BE2C (cell line): Measurements from ENCODE around the gene PRIMPOL.

Experiments
- DNase-seq: peaks from one replicate; pipeline ENCODE4 v3.0.0-alpha.2; 2020
- H3K27me3 ChIP-seq: fragments of 250-450 bp; sonication (Bioruptor Pico); 2 replicates; pipeline ENCODE4 v1.5.1; 2020; ENCODE audit warnings: mild to moderate bottlenecking
- H3K36me3 ChIP-seq: fragments of 250-450 bp; sonication (Bioruptor Pico); 2 replicates; pipeline ENCODE4 v1.5.1; 2020; ENCODE audit warnings: mild to moderate bottlenecking
- H3K4me1 ChIP-seq: fragments of 250-450 bp; sonication (Bioruptor Pico); 2 replicates; pipeline ENCODE4 v1.5.1; 2020
- H3K4me3 ChIP-seq: 2 replicates; pipeline ENCODE4 v1.5.1; 2011; ENCODE audit warnings: low read depth, low read length
- H3K9me3 ChIP-seq: fragments of 250-450 bp; sonication (Bioruptor Pico); 2 replicates; pipeline ENCODE4 v1.5.1; 2020
- TF ChIP-seq, protein P1 (sequence below): IDR thresholded peaks from 2 replicates; pipeline ENCODE4 v1.5.1; 2012; ENCODE audit warnings: mild to moderate bottlenecking, low read depth, low read length

Gene PRIMPOL

DNA sequence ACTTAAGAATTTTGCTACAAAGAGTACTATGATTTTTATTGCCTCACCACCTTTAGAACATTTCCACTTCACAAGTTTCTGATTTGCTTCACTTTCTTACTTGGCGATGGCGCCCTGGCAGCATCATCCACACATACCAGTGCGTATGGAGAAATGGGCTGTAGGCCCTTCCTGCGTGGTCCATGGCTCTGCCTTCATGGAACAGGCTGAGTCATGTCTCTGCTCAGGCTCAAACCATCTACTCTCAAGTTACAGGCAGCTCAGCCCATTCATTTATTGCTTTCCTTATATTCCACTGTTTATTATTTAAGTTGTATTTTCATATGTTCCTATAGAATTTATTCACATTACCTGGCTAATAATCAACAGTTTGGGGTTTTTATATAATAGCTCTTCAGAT lies 21.4 kb upstream of the PRIMPOL start:
- Histone ChIP-seq H3K4me1 (no peaks in the 10 kb centered on the region), H3K4me3 (no peak overlapping the region), H3K27me3 (no peaks in the 10 kb centered on the region), H3K9me3 (no peaks in the 10 kb centered on the region), H3K36me3 (peaks cover 39% of the 10 kb centered on the region)
- TF ChIP-seq, protein P1, sequence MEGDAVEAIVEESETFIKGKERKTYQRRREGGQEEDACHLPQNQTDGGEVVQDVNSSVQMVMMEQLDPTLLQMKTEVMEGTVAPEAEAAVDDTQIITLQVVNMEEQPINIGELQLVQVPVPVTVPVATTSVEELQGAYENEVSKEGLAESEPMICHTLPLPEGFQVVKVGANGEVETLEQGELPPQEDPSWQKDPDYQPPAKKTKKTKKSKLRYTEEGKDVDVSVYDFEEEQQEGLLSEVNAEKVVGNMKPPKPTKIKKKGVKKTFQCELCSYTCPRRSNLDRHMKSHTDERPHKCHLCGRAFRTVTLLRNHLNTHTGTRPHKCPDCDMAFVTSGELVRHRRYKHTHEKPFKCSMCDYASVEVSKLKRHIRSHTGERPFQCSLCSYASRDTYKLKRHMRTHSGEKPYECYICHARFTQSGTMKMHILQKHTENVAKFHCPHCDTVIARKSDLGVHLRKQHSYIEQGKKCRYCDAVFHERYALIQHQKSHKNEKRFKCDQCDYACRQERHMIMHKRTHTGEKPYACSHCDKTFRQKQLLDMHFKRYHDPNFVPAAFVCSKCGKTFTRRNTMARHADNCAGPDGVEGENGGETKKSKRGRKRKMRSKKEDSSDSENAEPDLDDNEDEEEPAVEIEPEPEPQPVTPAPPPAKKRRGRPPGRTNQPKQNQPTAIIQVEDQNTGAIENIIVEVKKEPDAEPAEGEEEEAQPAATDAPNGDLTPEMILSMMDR, result no peak
- DNase-seq, result no peak

DNA sequence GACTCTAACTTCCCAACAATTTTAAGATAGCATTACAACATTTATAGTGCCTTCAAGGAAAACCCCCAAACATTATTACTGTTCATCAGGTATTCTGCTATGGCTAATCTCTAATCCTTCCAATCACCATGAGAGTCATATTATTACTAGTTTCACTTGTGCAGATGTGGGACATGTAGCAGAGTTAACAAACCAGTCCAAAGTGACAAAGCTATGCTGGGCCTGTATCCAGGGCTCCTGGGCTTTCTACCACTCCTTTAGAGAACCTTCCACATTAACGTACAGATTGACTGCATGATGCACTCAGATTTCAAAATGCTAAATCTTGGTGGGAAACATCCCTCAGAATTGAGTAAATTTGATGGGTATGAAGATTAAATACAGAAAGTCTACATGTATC lies 16.7 kb upstream of the PRIMPOL start:
- no peak overlapping the region for H3K4me3 ChIP-seq
- H3K4me1 ChIP-seq, result no peaks in the 10 kb centered on the region
- TF ChIP-seq, protein P1, result no peak
- peaks cover 61% of the 10 kb centered on the region for H3K36me3 ChIP-seq
- no peak for DNase-seq
- no peaks in the 10 kb centered on the region for H3K27me3 ChIP-seq
- no peaks in the 10 kb centered on the region for H3K9me3 ChIP-seq

DNA sequence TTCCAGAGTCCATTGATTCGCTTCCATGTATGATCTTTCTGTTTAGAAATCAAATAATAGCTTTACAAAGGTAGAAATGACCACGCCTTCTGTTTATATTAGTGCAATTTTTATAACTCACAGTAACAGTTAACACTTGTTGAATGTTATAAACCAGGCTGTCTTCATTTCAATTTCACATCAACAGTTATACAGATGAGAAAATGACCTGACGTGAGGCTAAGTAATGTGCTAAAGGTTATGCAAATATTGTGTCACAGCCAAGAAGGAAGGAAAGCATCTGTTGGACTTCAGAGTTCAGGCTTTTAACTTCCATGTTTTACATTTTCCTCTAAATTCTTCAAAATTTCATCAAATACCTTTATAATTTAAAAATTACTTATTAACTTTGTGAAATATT lies 14.2 kb upstream of the PRIMPOL start:
- TF ChIP-seq, protein P1, result no peak
- no peaks in the 10 kb centered on the region for H3K9me3 ChIP-seq
- H3K4me3 ChIP-seq, result no peak overlapping the region
- H3K36me3 ChIP-seq, result peaks cover 42% of the 10 kb centered on the region
- no peaks in the 10 kb centered on the region for H3K27me3 ChIP-seq
- DNase-seq, result no peak
- H3K4me1 ChIP-seq, result no peaks in the 10 kb centered on the region

DNA sequence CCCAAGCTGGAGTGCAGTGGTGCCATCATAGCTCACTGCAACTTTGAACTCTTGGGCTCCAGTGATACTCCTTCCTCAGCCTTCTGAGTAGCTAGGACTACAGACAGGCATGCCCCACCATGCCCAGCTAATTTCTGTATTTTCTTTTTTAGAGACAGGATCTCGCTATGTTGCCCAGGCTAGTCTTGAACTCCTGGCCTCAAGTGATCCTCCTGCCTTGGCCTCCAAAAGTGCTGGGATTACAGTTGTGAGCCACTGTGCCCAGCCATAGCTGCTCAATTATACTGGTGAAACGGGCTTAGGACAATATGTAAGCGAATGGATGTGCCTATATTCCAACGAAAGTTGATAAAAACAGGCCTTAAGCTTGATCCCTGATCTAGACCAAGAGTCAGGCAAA lies 13.4 kb upstream of the PRIMPOL start:
- Histone ChIP-seq H3K9me3 (no peaks in the 10 kb centered on the region), H3K4me3 (no peak overlapping the region), H3K36me3 (peaks cover 34% of the 10 kb centered on the region), H3K4me1 (no peaks in the 10 kb centered on the region), H3K27me3 (no peaks in the 10 kb centered on the region)
- no peak for DNase-seq
- TF ChIP-seq, protein P1, result no peak

DNA sequence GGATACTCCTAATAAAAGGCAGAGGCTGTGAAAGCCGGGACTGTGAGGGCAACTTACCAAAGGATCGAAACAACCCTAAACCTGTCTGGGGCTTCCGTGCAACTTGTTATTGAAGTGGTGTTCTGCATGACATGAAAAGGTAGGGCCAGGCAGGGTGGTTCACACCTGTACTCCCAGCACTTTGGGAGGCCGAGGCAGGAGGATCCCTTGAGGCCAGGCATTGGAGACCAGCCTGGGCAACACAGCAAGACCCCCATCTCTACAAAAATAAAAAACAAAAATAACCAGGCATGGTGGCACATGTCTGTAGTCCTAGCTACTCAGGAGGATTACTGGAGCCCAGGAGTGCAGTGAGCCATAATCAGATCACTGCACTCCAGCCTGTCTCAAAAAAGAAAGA lies 12.6 kb upstream of the PRIMPOL start:
- no peaks in the 10 kb centered on the region for H3K9me3 ChIP-seq
- TF ChIP-seq, protein P1, result no peak
- DNase-seq, result no peak
- H3K27me3 ChIP-seq, result no peaks in the 10 kb centered on the region
- H3K4me1 ChIP-seq, result no peaks in the 10 kb centered on the region
- peaks cover 34% of the 10 kb centered on the region for H3K36me3 ChIP-seq
- H3K4me3 ChIP-seq, result no peak overlapping the region

DNA sequence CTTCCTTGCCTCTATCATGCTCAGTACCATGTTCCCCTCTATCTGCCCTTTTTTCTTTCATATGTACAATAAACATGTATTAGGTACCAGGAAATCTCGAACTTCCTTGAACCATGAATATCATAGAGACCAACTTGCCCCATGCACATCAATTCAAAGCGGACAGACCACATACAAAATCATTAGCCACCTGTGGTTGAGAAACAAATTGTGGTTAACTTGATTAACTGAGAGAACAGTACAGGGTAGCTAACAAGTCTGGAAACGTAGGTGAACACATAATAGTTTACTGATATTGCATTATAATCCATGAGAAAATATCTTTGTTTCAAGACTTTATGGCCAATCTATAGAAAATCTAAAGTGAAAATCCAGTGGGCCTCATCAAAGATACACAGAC lies 8.5 kb upstream of the PRIMPOL start:
- H3K4me3 ChIP-seq, result no peak overlapping the region
- TF ChIP-seq, protein P1, result no peak
- no peaks in the 10 kb centered on the region for H3K9me3 ChIP-seq
- DNase-seq, result no peak
- H3K4me1 ChIP-seq, result peaks cover 7% of the 10 kb centered on the region
- no peaks in the 10 kb centered on the region for H3K27me3 ChIP-seq
- peaks cover 18% of the 10 kb centered on the region for H3K36me3 ChIP-seq
